K562 (cell line): Measurements from ENCODE around the gene FSCN2. TPM values are rescaled to one million over a fixed set of nuclear protein-coding genes. Genes with fewer than 3 reads are reported as not detected.

Source experiments
- BRD9 ChIP-seq: fragments of 450-650 bp; IDR thresholded peaks from 2 replicates; pipeline ENCODE4 v1.6.1; 2018; ENCODE audit warnings: low read depth; ENCODE audit not compliant: partially characterized antibody
- NRF1 ChIP-seq, 2 experiments: fragments of 450-650 bp; IDR thresholded peaks in 1 of 2; conservative IDR thresholded peaks in 1 of 2; 2 replicates each; pipeline ENCODE4 v1.6.1; 2014; ENCODE audit warnings: mild to moderate bottlenecking in 2 of 2
- PML ChIP-seq: IDR thresholded peaks from 2 replicates; pipeline ENCODE4 v1.6.1; 2012; ENCODE audit warnings: low read length, inconsistent platforms
- TAL1 ChIP-seq: fragments of 450-650 bp; IDR thresholded peaks from 2 replicates; pipeline ENCODE4 v1.6.1; 2016; ENCODE audit warnings: mild to moderate bottlenecking
- polyA plus RNA-seq, 8 experiments: library from polyadenylated mRNA; depleted of rRNA in 4 of 8; stranded (reverse) in 5 of 8; unstranded in 3 of 8; fragments of >200 nt; fragmentation: Nextera tagmentation in 2 of 8; fragmentation: Illumina TruSeq in 1 of 8; extraction: Ambion mirVana in 2 of 8; extraction: Trizol in 1 of 8; gene quantifications; 2 replicates each; pipeline versions ENCODE4 v1.2.1 to v1.2.3, GENCODE V29; 2011 to 2014; ENCODE audit warnings: inconsistent platforms in 1 of 8, missing spikeins in 1 of 8
- total RNA-seq, 7 experiments: library from RNA; depleted of rRNA in 6 of 7; stranded (reverse); fragments of >200 nt in 6 of 7; fragmentation: Illumina TruSeq in 2 of 7; extraction: Trizol in 2 of 7; gene quantifications; 2 replicates each; pipeline versions ENCODE4 v1.2.1 to v1.2.3, GENCODE V29; 2011 to 2021; ENCODE audit warnings: low replicate concordance in 1 of 7
- TF ChIP-seq, protein P1 (sequence below): sonication (generic); formaldehyde crosslinking; IDR thresholded peaks from 2 replicates; pipeline ENCODE4 v1.8.0; 2023; ENCODE audit warnings: missing genetic modification reagents, mild to moderate bottlenecking, borderline replicate concordance
- TF ChIP-seq, protein P2 (sequence below): fragments of 250-450 bp; sonication (Bioruptor Pico); IDR thresholded peaks from 2 replicates; pipeline ENCODE4 v1.8.0; 2022; ENCODE audit warnings: inconsistent platforms
- TF ChIP-seq, protein P3 (sequence below): fragments of 450-650 bp; IDR thresholded peaks from 2 replicates; pipeline ENCODE4 v1.6.1; 2016; ENCODE audit warnings: mild to moderate bottlenecking, moderate library complexity
- TF ChIP-seq, protein P4 (sequence below): sonication (generic); formaldehyde crosslinking; IDR thresholded peaks from 2 replicates; pipeline ENCODE4 v1.8.0; 2022; ENCODE audit warnings: mild to moderate bottlenecking, missing genetic modification reagents

FSCN2 gene
- total and polyA plus RNA-seq, 9 of the 15 experiments (the other 6 are each of a cell fraction or from before 2014, with no cell fraction given), result 0.08 TPM; not detected in 8

DNA sequence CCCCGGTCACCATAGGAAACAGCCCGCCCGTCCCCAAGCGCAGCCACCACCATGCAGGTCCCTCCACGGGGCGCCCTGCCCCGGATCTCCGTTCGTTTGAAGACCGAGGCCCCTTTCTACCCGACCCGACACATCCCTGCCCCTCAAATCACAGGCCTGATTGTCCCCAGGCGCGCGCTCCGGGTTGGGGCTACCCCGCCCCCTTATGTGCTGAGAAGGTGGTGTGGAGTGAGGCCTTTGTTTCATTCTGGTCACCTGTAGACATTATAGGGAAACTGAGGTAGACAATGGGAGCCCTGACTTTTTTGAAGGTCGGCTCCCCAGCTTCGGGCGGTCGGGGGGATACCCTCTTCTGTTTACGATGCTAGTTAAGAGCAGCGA, 14.8 kb upstream of the FSCN2 start (continued):
- TF ChIP-seq, protein P1, sequence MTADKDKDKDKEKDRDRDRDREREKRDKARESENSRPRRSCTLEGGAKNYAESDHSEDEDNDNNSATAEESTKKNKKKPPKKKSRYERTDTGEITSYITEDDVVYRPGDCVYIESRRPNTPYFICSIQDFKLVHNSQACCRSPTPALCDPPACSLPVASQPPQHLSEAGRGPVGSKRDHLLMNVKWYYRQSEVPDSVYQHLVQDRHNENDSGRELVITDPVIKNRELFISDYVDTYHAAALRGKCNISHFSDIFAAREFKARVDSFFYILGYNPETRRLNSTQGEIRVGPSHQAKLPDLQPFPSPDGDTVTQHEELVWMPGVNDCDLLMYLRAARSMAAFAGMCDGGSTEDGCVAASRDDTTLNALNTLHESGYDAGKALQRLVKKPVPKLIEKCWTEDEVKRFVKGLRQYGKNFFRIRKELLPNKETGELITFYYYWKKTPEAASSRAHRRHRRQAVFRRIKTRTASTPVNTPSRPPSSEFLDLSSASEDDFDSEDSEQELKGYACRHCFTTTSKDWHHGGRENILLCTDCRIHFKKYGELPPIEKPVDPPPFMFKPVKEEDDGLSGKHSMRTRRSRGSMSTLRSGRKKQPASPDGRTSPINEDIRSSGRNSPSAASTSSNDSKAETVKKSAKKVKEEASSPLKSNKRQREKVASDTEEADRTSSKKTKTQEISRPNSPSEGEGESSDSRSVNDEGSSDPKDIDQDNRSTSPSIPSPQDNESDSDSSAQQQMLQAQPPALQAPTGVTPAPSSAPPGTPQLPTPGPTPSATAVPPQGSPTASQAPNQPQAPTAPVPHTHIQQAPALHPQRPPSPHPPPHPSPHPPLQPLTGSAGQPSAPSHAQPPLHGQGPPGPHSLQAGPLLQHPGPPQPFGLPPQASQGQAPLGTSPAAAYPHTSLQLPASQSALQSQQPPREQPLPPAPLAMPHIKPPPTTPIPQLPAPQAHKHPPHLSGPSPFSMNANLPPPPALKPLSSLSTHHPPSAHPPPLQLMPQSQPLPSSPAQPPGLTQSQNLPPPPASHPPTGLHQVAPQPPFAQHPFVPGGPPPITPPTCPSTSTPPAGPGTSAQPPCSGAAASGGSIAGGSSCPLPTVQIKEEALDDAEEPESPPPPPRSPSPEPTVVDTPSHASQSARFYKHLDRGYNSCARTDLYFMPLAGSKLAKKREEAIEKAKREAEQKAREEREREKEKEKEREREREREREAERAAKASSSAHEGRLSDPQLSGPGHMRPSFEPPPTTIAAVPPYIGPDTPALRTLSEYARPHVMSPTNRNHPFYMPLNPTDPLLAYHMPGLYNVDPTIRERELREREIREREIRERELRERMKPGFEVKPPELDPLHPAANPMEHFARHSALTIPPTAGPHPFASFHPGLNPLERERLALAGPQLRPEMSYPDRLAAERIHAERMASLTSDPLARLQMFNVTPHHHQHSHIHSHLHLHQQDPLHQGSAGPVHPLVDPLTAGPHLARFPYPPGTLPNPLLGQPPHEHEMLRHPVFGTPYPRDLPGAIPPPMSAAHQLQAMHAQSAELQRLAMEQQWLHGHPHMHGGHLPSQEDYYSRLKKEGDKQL (CRISPR knock-in tag), result no peak
- no peak for TF ChIP-seq BRD9
- TF ChIP-seq NRF1 (conservative IDR thresholded peaks at IDR 0.05 in 1 of 2, IDR thresholded peaks at IDR 0.05 in 1 of 2), result peak; percentile 47 to 63
- TF ChIP-seq, protein P2, sequence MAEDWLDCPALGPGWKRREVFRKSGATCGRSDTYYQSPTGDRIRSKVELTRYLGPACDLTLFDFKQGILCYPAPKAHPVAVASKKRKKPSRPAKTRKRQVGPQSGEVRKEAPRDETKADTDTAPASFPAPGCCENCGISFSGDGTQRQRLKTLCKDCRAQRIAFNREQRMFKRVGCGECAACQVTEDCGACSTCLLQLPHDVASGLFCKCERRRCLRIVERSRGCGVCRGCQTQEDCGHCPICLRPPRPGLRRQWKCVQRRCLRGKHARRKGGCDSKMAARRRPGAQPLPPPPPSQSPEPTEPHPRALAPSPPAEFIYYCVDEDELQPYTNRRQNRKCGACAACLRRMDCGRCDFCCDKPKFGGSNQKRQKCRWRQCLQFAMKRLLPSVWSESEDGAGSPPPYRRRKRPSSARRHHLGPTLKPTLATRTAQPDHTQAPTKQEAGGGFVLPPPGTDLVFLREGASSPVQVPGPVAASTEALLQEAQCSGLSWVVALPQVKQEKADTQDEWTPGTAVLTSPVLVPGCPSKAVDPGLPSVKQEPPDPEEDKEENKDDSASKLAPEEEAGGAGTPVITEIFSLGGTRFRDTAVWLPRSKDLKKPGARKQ (CRISPR knock-in tag), result no peak
- no peak for TF ChIP-seq PML
- TF ChIP-seq, protein P3, sequence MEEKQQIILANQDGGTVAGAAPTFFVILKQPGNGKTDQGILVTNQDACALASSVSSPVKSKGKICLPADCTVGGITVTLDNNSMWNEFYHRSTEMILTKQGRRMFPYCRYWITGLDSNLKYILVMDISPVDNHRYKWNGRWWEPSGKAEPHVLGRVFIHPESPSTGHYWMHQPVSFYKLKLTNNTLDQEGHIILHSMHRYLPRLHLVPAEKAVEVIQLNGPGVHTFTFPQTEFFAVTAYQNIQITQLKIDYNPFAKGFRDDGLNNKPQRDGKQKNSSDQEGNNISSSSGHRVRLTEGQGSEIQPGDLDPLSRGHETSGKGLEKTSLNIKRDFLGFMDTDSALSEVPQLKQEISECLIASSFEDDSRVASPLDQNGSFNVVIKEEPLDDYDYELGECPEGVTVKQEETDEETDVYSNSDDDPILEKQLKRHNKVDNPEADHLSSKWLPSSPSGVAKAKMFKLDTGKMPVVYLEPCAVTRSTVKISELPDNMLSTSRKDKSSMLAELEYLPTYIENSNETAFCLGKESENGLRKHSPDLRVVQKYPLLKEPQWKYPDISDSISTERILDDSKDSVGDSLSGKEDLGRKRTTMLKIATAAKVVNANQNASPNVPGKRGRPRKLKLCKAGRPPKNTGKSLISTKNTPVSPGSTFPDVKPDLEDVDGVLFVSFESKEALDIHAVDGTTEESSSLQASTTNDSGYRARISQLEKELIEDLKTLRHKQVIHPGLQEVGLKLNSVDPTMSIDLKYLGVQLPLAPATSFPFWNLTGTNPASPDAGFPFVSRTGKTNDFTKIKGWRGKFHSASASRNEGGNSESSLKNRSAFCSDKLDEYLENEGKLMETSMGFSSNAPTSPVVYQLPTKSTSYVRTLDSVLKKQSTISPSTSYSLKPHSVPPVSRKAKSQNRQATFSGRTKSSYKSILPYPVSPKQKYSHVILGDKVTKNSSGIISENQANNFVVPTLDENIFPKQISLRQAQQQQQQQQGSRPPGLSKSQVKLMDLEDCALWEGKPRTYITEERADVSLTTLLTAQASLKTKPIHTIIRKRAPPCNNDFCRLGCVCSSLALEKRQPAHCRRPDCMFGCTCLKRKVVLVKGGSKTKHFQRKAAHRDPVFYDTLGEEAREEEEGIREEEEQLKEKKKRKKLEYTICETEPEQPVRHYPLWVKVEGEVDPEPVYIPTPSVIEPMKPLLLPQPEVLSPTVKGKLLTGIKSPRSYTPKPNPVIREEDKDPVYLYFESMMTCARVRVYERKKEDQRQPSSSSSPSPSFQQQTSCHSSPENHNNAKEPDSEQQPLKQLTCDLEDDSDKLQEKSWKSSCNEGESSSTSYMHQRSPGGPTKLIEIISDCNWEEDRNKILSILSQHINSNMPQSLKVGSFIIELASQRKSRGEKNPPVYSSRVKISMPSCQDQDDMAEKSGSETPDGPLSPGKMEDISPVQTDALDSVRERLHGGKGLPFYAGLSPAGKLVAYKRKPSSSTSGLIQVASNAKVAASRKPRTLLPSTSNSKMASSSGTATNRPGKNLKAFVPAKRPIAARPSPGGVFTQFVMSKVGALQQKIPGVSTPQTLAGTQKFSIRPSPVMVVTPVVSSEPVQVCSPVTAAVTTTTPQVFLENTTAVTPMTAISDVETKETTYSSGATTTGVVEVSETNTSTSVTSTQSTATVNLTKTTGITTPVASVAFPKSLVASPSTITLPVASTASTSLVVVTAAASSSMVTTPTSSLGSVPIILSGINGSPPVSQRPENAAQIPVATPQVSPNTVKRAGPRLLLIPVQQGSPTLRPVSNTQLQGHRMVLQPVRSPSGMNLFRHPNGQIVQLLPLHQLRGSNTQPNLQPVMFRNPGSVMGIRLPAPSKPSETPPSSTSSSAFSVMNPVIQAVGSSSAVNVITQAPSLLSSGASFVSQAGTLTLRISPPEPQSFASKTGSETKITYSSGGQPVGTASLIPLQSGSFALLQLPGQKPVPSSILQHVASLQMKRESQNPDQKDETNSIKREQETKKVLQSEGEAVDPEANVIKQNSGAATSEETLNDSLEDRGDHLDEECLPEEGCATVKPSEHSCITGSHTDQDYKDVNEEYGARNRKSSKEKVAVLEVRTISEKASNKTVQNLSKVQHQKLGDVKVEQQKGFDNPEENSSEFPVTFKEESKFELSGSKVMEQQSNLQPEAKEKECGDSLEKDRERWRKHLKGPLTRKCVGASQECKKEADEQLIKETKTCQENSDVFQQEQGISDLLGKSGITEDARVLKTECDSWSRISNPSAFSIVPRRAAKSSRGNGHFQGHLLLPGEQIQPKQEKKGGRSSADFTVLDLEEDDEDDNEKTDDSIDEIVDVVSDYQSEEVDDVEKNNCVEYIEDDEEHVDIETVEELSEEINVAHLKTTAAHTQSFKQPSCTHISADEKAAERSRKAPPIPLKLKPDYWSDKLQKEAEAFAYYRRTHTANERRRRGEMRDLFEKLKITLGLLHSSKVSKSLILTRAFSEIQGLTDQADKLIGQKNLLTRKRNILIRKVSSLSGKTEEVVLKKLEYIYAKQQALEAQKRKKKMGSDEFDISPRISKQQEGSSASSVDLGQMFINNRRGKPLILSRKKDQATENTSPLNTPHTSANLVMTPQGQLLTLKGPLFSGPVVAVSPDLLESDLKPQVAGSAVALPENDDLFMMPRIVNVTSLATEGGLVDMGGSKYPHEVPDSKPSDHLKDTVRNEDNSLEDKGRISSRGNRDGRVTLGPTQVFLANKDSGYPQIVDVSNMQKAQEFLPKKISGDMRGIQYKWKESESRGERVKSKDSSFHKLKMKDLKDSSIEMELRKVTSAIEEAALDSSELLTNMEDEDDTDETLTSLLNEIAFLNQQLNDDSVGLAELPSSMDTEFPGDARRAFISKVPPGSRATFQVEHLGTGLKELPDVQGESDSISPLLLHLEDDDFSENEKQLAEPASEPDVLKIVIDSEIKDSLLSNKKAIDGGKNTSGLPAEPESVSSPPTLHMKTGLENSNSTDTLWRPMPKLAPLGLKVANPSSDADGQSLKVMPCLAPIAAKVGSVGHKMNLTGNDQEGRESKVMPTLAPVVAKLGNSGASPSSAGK, result peak; percentile 47
- no peak for TF ChIP-seq TAL1
- TF ChIP-seq, protein P4, sequence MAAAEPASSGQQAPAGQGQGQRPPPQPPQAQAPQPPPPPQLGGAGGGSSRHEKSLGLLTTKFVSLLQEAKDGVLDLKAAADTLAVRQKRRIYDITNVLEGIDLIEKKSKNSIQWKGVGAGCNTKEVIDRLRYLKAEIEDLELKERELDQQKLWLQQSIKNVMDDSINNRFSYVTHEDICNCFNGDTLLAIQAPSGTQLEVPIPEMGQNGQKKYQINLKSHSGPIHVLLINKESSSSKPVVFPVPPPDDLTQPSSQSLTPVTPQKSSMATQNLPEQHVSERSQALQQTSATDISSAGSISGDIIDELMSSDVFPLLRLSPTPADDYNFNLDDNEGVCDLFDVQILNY, result 0 out of 2 replicates have a peak, but pooled peaks have one; percentile 78
